ENCODE data around the gene CCDC188.

The CCDC188 gene

DNA sequence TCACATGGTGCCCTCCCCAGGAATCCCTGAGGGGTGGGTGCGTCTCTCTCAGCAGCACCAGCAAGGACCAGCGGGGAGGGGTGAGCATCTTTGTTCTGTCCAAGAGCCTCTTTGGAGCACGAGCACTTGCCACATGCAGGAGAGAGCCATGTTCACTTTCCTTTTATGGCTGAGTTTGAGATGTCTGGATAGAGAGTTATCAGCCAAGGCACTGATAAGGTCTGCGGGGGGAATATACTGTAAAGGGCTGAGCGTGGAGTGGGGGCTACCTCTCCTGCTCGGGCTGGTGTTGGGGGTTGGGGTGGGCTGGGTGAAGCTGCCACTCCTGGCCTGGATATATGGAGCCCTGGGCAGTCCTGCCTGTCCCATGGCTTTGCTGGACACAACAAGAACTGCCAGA is 34.9 kb upstream of the CCDC188 start:
- no peak for DNase-seq (ENCODE audit: extremely low read depth in 1 of 2, low read depth in 1 of 2)

DNA sequence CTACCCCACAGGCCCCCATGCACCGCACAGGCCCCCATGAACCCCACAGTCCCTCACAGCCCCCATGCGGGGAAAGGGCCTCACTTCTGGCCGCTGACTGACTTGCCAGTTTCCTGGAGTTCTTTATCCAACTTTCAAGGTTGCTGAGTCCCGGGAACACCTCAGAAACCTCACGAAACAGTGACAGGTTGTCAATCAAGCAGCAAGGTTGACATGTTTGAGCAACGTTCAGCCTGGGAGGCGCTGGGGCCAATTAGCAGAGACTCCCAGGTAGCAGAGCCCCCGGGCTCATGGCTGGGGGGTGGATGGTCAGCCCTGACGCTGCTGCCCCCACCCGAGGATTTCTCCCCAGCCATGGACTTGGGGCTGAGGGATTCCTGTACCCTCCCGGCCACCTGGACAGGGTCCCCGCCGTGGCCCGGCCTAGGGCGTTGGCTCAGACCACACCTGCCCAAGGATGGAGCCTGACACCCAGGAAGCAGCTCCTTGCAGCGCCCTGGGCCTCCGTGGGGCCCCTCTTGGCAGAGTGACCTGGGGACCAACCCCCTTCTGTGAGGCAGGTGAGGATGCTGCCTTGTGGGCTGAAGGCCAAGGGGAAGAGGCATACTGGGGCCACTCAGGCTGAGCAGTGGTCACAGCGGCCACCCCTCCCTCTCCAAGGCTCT is 33.8 kb upstream of the CCDC188 start:
- no peak for DNase-seq (ENCODE audit: extremely low read depth in 1 of 2, low read depth in 1 of 2)

DNA sequence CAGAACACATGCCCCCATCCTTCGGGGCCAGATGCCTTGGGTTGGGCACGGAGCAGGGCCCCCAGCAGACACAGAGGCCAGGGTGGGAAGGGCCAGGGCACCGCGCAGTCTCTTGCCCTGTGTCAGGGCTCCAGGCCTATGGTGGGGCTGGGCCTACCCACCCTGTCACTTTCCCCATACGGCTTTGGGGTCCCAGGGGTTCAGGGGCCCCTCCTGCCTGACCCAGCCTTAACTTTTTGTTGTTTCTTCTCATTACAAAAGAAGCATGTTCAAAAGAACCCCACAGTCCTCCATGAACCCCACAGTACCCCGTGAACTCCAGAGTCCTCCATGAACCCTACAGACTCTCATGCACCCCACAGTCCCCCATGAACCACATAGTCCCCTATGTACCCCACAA is 33.0 kb upstream of the CCDC188 start:
- no peak for DNase-seq (ENCODE audit: extremely low read depth in 1 of 2, low read depth in 1 of 2)

DNA sequence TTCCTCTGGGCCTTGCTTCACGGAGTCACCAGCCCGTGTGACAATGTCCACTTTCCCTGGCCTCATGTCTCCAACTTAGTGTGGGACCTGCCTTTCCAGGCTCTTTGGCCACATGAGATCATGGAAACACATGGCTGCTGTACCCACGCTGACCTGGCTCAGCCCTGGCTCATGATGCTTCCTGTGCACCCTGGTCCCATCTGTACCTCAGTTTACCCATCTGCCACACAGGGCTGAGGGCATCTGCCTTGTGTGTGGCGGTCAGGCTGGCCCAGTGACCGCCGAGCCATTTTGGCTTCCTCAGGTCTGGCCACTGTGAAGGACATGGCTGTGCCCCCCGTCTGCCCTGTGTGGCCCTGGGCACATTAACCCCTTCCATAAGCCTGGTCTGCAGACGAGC is 32.2 kb upstream of the CCDC188 start:
- DNase-seq (ENCODE audit: extremely low read depth in 1 of 2, low read depth in 1 of 2), result no peak

DNA sequence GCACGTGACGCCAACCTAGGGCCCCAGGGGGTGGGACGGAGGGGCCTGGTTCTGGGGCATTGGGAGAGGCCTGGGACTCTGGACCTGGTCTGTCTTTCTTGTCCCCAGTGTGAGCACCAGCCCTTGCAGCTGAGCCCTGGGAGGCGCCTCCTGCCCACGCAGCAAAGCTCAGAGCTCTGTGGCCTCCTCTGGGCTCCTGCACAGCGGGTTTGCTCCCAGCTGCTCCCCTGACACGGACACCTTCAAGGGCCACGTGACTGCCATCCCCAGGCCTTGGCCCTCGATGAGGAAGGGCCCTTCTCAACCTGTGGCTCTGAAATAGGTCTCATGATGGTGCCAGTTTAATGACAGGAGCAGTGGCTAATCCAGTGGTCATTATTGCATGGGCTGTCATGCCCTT is 31.5 kb upstream of the CCDC188 start:
- no peak for DNase-seq (ENCODE audit: extremely low read depth in 1 of 2, low read depth in 1 of 2)

DNA sequence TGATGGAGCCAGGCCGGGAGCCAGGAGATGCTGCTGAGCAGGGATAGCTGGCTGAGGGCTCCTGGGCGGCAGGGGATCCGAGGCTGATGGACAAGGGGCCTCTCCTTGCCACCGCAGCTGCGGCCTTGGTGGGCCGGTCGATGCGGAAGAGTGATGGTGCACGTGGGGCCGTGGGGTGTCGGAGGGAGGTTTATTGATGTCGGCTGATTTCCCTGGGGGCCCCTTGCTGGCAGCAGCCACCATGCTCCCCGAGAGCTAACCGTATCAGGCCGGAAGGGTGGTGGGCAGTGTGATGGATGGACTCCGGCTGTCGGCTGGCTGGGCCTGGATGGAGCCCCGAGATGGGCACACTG is 31.0 kb upstream of the CCDC188 start:
- DNase-seq (ENCODE audit: extremely low read depth in 1 of 2, low read depth in 1 of 2), result no peak

DNA sequence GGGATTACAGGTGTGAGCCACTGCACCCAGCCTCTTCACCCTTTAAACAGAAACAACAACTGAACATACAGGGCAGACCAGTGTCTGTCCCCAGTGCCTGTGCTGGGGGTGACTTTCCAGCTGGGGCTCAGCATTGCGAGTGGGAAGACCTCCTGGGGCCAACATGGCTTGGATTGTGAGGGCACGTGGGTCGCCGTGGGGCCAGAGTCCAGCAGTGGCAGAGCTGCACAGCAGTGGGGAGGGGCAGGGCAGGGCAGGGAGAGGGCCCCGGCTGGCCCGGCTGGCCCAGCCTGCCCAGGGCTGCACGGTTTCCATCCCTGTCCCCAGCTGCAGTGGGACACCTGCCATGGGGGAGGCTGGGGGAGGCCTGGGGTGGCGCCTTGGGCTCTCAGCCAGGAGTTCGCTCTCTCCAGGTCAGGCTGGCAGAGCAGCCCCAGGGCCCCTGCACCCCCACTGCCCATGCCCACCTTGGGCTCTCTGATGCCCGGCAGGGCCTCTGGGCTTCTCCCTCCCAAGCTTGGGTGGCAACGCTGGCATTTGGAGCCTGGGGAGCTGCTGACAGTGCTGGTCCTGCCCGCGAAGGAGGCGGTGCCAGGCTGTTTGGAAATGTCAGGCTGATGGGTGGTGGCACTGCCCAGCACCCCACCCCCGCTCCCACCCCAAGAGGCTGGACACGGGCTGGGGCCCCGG is 30.5 kb upstream of the CCDC188 start:
- no peak for DNase-seq (ENCODE audit: extremely low read depth in 1 of 2, low read depth in 1 of 2)

DNA sequence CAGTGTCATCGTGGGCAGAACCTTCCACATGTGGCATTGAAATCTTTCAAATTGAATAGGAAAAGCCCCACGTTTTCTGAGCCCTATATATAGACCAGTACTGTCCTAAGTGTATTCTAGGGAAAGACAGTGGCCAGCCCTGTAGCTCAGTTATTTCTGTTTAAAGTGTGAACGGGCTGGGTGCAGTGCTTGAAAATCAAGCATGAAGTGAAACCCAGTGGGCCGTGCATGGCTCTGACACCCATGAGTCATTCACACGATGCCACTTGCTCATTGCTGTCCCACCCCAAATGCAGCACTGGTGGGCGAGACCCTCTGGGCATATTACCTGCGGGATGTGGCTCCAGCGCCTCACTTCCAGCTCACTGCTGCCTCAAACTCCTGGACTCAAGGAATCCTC is 29.8 kb upstream of the CCDC188 start:
- no peak for DNase-seq (ENCODE audit: extremely low read depth in 1 of 2, low read depth in 1 of 2)

DNA sequence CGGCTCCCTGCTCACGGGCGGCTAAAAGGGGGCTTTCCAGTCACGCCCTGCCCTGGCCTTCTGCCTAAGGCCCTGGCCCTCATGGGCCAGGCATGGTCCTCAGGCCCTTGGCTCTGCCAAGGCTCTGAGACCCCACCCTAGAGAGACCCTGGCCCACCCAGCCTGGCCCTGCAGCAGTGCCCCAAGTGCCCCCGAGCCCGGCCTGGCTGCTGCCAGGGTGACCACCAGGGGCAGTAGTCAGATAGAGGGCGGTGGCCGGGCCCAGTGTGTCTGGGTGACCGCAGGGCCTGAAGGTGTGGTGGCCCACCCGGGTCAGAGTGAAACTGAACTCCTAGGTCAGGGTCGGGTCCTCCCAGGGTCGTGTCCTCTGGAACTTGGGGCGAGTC is 29.4 kb upstream of the CCDC188 start:
- DNase-seq (ENCODE audit: extremely low read depth in 1 of 2, low read depth in 1 of 2), result no peak

DNA sequence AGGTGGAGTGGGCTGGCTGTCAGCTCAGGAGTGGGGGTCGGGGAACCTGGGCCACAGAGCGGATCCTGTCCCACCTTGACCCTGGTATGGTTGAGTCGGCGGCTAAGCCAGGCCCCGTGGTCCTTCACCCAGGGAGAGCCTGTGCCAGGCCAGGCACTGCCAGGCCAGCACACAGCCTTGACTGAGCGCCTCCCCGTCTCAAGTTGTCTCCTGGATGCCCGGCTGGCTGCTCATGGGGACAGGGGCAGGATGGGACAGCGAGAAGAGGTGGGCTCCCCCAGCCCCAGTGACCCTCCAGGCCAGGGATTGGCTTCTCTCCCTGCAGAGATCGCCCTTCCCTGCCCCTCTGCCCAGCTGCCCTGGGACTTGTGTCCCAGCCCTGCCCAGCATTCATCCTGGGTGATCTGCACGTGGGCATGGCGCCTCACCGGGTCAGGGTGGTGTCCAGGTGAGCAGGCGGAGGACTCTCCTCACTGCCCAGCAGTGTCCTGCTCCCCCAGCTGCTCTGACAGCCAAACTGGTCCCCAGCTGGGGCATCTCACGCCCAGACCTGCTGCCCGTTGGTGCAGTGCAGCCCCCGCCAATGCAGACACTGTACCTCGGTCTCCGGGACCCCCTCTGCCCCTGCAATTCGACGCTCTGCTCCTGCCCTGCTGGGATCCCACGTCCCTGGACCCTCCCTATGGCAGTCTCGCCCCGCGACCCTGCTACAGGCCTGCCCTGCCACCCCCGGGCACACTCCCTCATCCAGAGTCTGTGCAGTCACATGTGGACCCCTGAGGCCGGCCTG is 28.8 kb upstream of the CCDC188 start:
- no peak for DNase-seq (ENCODE audit: extremely low read depth in 1 of 2, low read depth in 1 of 2)

DNA sequence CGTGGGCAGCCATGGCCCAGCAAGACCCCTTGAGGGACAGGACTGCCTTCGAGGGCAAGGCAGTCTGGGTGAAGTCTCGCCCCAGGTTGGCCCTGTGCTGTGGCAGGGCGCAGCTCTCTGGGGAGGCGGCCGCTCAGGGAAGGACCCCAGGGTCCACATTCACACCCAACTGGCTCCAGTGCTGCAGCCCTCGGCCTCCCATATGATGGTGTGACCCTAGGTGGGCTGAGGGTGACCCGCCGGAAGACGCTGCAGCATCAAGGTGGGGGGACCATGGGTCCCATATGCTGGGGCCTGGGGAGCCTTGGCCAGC is 28.0 kb upstream of the CCDC188 start:
- no peak for DNase-seq (ENCODE audit: extremely low read depth in 1 of 2, low read depth in 1 of 2)

DNA sequence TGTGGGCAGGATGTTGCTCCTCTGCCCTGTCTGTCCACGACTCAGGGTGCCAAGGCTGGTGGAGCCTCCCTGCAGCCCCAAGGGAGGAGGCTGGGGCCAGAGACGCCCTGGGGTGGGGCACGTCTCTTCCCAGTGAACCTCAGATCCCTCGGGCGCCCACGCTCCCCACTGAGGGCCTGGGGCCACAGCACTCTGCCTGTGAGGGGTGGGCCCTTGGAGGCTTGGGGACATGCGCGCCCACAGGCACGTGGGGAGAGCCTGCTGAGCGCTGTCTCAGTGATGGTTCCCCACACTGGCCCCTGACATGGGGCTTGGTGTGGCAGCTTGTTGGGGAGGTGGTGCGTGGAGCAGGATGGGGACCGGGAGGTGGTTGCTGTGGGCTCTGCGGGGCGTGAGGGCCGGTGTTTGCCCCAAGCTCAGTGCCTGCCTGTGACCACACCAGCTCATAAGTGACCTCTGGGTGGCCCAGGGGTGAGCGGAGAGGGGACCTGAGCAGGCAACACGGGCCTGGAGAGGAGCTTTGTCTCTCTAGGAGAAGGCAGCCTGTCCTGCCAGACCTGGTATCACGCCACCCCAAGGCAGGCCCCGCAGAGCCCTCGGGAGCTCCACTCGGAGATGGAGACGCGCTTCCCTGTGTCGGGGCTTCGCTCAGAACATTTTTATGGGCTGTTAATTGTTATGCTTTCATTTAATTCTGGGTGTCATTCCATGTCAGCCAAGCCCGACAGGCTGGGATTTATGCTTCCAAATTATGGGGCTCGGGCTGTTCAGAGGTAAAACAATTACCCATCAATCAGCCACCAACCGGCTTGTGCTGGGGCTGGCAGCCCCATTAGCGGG is 27.4 kb upstream of the CCDC188 start:
- DNase-seq (ENCODE audit: extremely low read depth in 1 of 2, low read depth in 1 of 2), result no peak

DNA sequence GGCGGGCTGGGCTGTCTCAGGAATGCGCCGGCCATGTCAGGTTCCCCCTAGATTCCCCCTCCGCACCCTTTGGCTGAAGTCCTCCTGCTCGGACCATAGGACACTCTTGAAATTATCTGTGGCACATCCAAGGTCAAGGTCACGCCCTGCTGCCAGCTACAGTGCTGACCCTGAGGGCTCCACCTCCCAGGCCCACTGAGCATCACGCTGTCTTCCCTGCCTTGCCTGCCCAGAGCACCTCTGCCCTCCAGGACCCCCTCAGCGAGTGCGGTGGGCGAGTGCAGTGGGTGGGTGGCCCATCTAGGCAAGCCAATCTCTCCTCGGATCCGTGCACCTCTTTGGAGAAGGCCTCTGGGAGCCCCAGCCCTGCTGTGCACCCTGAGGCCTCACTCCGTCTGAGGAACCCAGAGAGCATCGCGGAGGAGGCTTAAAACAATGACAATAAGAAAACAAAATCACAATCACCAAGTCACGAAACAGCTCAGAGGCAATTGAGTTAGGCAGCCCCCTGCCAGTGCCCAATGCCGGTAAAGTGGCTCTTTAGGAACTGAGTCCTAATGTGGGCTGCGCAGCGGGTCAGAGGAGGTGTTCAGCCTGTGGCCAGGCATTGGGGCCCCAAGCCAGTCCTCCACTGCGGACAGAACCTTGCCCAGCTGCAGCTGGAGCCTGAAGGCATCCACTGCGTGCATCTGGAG is 26.5 kb upstream of the CCDC188 start:
- DNase-seq (ENCODE audit: extremely low read depth in 1 of 2, low read depth in 1 of 2), result no peak

DNA sequence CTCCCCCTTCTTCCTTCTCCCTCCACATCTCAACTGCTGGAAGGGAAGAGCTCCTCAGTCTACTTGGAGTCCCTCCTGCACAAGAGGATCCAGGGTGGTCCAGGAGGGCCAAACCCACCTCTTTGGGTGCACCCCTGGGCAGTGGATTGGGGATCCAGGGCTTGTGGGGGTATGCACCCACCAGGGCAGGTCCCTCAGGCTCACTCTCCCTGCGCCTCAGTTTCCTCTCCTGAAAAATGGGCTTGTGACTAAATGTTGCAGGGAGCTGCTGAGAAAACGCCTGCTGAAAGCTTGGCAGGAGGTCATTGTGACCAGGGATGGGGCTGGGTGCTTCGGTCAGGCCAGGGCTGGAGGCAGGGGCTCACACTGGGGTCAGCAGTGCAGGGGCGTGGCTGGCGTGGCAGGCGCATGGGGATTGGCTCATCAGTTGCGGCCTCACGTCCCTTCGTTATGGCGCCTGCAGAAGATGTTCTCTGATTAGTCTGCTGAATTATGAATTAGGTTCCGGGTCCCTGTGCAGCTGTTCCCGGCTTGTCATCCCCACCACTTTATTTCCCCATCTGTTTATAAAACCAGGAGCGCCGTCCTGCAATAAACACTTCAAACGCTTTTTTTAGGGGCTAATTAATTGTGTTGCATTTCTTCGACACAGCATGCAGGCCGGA is 25.7 kb upstream of the CCDC188 start:
- DNase-seq (ENCODE audit: extremely low read depth in 1 of 2, low read depth in 1 of 2), result no peak

DNA sequence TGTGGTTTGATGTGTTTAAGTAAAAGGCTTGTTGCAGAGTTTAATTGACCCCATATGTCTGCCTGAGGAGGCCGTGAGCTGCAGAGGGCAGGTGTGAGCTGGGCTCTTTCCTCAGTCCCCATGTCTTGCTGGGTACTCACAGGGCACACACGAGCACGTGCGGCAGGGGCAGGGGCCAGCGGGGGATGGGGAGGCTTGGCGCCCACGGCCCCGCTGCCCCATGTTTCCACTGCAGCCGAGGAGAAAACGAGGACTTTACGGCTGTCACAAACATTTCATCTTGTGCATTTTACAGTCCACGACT is 24.7 kb upstream of the CCDC188 start:
- no peak for DNase-seq (ENCODE audit: extremely low read depth in 1 of 2, low read depth in 1 of 2)

DNA sequence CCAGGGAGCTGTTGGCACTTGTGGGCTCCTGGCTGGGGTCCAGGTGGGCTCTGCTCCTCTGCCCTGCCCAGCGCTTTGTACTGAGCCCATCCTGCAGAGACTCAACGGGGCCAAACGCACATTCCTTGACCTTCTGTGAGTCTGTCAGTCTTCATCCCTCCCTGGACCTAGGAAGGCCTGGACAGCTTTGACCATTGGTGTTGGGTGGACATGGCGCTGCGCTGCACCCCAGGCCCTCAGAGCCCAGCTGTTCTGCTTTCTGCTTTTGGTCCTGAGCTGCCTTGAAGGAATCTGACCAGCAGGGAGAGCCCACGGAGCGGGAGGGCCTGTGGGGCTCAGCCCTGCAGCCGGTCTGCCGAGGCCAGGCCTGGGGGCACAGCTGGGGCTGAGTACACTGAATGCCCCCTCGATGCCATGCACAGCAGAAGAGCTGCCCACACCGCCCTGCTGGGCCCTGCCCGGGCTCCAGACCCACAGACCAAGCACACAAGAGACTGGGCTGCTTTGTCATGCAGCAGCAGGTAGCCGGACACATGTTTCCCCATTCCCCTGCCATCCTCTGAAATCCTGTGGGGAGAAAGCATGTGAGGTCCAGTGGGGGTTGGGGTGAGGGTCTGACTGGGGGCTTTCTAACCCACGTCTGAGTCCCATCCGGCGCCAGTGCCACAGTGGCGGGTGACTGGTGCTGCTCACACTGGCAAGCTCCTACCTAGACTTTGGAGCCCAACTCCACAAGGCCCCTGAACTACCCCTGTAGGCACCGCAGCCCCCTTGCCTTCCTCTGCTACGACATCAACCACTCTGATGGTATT is 24.1 kb upstream of the CCDC188 start:
- no peak for DNase-seq (ENCODE audit: extremely low read depth in 1 of 2, low read depth in 1 of 2)

DNA sequence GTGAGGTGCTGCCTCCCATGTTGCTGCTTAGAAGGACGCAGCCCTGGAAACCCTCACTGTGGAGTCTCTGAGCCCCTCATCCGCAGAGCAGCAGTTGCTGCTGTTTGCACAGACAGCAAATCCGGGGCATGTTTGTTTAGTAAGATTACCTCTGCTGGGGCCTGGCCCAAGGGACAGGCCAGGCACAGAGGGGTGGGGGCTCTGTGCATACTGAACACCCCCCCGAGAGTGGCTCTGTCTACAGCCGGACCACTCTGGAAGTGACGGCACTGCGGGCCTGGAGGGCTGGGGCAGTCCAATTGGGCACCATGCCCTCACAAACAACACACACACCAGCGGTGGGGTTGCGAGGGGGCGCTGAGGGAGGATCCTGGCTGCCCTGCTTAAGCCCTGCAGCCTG is 22.9 kb upstream of the CCDC188 start:
- DNase-seq (ENCODE audit: extremely low read depth in 1 of 2, low read depth in 1 of 2), result no peak

DNA sequence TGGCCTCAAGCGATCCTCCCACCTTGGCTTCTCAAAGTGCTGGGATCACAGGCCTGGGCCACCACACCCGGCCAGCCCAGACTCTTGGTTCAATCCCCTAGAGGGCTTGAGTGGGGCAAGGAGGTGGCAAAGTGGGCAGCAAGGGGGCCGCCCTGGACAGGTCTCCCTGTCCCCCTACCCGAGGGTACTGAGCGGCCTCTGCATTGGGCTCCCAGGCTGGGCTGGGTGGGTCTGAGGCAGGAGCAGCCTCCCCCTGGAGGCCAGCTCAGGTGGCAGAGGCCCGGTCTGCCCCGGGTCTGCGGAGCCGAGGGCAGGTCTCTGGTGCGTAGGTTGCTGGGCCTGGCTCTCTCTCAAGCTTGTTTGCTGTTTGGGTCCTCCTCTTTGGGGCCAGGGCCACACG is 22.4 kb upstream of the CCDC188 start:
- no peak for DNase-seq (ENCODE audit: extremely low read depth in 1 of 2, low read depth in 1 of 2)

DNA sequence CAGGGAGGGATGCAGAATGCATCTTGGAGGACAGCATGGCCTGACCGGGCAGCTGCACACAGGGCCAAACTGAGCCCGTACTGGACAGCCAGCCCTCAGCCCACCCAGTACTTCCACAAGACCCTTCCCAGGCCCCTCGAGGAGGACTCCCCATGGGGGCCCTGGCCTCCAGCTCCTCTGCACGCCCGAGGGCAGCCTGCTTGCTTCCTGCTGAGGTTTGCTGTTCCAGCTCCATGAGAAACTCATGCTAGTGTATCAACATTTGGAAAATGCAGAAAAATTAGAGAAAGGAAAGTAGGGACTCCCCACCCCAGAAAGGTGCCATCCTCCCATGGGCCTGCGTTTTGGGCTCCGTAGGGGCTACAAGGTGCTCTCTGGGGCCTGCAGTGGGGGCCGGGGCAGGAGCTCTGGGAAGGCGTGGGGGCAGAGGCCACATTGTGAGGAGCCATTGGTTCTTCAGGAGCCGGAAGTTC is 21.3 kb upstream of the CCDC188 start:
- no peak for DNase-seq (ENCODE audit: extremely low read depth in 1 of 2, low read depth in 1 of 2)

Data from stimulated activated CD8-positive, alpha-beta memory T cell treated with anti-CD3 and anti-CD28 coated beads, Interleukin-7, amount 100 ng/mL, for 48 hours (primary cell).